ENCODE data around the gene PIGU.
"Not testable (repeated sequence)": the region's sequence is repeated elsewhere in the genome, so short reads cannot be mapped to it uniquely, and the experiment has no call there.

Gene PIGU

DNA sequence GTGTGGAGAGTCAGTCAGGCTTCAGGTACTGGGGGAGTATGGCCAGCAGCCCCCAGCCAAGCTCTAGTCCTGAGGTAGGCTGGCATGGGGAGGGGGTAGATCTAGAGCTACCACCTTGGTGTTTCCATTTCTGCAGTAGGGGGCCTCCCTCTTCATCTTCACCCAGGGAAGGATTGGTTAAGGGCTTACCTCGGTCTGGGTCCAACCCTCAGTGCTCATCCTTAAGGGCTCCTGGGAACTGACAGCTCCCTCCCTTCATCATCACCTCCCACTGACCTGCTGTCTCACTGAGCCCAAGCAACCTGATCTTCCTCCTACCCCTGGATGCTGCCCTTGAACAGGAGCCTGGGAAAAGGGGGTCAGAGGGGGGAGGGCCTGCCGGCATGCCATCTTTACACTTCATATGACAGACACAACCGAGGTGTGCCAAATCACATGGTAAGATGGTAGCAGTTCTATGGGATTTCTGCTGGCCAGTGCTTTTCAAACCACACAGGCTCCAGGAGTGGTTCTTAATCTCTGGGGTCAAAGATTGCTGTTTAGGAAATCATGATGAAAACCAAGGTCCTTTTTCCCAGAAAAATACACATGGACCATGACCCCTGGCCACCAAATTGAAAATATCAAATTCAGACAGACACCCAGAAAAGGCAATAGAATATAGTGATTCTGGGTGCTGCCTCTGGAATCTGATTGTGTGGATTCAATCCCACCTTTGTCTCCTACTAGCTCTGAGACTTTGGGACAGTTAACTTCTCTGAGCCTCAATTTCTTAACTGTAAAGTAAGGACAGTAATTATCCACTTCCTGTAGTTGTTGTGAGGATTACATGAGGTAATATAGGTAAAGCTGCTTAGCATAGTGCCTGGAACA is 30.3 kb upstream of the PIGU start:
- no peak for DNase-seq (ENCODE audit: low read depth)

DNA sequence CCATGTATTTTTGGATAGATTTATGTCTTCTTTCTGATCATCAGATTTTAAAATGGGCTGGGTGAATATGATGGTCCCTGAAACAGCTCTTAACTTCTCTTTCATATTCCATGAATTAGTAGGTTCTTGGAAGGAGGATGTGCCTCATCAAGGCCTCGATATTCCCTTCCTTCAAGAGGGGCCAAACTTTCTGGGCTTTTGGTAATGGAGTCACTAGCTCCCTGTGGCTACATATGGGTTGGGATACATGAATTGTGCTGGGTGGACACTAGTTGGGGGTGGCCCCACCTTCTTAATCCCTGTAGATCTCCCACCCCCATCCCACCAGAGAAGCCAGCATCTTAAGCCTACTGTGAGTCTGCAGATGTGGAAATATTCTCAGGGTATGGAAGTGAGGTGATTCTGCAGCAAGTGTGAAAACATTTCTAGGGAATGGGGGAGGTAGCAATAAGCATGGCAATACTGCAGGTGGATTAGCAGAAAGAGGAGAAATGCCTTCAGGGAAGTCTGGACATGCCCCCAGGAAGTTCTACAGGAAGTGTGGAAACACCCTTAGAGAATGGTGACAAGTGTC is 29.5 kb upstream of the PIGU start:
- DNase-seq (ENCODE audit: low read depth): no peak

DNA sequence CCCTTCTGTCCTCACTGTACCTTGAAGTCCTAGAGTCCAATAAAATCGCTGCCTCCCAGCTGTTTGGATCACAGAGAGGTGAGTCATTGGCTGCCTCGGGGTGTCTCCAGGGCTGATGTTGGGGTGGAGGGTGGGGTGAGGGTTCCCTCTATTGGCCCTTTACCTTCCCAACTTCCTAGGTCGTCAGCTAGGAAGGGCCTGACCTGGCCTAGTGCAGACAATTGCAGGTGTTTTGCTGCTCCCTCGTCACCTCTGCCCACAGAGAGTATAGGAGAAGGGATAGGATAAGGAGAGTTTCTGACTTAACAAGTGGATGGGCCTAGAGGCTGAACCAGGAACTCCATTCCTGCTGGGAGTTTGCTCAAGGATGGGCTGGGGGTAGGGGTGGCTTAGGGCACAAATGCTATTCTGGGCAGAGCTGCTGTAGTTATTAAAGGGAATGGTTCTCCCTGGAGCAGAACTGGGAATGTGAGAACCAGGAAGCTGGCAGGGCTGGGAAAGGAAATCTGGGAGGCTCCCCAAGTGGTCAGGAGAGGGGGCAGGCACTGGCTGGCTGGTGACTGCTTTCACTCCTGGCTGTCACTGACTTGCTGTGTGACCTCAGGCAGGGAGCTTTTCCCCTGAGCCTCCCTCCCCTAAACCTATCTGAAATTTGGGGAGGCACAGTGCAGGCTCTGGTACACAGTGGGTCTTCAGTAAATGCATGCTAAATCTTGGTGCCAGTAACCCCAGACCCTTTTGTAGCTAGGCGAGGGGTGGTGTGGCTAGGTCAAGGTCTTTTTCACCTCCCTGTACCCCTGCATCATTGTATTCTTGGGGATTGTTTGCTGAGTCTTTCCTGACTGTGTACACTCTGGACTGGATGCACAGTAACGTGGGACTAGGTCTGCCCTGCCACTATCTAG is 28.8 kb upstream of the PIGU start:
- DNase-seq (ENCODE audit: low read depth): no peak

DNA sequence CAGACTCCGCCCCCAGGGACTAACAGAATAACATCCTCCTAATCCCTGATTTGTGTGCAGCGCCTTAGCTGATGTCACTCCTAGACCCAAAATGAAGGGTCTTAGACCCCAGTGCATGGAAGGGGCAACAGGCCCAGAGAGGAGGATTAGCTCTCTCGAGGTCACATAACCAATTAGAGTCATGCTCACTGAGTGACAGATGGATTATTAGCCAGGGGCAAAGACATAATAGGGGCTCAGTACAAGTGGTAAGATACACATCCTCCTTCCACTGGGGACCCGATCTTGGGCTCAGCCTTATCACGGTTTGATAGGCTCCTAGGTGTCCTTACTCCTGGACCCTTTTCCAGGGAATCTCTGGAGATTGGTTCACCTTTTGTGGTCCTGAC is 28.1 kb upstream of the PIGU start:
- no peak for DNase-seq (ENCODE audit: low read depth)

DNA sequence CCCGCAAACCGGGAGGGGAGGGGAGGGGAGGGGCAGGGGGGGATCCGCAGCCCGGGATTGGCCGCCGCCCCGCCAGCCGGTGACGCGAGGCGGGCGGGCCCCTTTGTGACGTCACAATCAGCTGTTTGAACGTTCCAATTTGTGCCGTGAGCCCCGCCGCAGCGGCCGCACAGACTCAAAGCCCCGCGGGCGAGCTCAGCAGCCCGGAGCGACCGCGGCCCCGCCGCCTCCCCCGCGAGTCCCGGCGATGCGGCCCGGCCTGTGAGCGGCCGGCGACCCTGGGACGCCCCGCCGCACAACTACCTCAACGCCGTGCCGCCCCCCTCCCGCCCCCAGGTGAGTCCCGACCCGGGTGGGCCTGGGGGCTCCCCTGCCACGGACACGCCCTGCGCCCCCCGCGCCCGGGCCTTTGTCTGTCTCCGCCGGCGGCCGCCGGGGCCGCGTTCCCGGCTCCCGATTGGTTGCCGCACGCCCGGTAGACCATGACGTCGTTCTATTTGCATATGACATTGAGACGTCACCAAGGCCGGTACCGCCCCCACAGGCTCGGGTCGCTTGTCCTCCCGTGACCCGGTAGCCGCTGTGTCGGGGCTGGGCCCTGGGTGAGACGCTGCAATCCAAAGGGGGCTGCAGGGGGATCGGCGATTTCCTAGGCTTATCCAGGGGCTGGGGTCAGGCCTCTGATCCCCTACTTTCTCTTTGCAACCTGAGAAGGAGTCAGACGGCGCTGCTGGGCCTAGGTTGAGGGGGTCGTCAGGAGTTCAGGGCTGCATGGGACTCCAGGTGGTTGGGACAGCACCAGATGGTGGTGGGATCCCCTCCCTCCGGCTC is 27.5 kb upstream of the PIGU start, which contains the start of gene TP53INP2:
Gene TP53INP2, plus strand, starts transcription at position 168 of the 831 bp plus-strand sequence. CDS start 4,396 bp downstream, outside the sequence.
- DNase-seq (ENCODE audit: low read depth): peak; percentile 74

DNA sequence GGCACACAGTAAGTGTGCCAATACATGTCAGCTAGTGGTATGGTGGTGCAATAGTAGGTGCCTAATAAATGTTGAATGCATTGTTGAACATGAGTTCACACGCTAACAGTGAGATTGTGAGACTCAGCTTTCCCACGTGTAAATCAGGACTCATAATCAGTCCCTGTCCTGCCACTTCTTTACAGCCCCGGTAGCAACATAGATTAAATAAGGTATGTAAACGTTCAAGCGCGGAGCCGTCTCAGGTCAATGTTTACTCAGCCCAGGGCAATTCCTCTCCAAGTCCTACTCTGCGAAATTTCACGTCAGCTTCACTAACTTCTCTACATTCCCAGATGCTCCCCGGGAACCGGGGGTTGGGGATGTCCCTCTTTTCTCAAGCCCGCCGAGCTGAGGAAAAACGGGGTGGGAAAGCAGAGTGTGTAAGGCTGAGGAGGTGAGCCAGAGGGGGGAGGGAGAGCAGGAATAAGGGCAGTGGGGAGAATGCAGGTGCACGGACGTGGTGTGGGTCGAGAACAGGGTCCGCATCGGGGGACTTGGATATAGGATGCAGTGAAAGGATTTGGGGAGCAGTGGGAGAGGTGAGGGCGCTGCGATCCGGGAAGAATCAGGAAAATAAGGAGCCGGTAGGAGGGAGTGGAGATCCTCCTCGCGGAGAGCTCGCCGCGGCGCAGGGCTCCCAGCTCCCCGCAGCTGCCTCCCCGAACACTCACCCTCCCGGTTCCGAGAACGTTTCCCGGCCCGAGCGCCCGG is 26.7 kb upstream of the PIGU start:
- DNase-seq (ENCODE audit: low read depth): no peak

DNA sequence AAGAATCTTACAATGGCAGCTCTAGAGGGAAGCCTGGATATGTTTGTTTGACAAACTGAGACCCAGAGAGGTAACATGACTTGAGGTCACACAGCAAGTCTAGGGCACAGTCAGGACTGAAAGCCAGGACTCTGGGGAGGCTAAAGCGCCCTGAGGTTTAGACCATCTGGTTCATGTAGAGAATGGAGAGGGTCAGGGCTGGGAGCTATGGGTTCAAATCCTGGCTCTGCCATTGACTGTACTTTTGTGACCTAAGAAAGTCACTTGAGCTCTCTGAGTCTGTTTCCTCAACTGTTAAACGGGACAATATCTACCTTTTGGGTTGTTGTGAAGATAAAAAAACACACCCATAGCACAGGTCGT is 26.1 kb upstream of the PIGU start:
- DNase-seq (ENCODE audit: low read depth): no peak

DNA sequence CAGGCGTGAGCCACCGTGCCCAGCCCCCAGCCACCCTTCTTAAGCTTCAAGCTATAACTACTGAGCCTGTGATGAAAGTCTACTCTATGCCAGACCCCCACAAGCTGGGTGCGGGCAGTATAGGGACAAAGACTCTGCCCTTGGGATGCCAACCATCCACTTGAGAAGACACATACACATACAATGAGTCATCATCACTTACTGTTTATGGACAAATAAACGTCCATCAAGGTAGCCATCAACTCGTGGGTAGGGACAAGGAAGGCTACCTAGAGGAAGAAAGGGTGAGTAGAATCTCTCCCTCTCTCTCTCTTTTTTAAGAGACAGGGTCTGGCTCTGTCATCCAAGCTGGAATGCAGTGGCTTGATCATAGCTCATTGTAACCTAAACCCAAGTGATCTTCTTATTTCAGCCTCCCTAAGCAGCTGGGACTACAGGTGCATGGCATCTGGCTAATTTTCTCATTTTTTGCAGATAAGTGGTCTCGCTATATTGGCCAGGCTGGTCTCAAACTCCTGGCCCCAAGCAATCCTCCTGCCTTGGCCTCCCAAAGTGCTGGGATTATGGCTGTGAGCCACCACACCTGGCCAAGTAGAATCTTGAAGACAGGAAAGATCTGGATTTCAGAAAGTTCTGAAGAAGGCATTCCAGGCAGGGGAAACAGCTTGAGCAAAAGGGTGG is 24.7 kb upstream of the PIGU start:
- DNase-seq (ENCODE audit: low read depth): no peak

DNA sequence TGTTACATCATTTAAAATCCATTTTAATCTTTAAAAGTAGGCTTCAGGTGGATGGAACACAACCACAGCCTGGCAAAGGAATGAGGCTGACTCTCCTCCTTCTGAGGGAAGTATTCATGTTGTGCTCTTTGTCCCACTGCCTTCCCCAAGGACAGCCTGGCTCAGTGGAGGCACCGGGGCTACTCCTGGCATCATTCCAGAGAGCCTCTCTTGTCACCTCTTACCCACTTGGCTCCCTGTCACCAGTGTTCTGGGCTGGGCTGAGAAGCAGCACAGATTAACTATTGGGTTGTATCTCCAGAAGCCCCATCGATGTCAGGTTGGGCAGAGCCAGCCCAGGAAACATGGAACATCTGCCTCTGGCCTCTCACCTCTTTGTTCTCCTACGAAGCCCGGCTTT is 16.5 kb upstream of the PIGU start:
- DNase-seq (ENCODE audit: low read depth): no peak

DNA sequence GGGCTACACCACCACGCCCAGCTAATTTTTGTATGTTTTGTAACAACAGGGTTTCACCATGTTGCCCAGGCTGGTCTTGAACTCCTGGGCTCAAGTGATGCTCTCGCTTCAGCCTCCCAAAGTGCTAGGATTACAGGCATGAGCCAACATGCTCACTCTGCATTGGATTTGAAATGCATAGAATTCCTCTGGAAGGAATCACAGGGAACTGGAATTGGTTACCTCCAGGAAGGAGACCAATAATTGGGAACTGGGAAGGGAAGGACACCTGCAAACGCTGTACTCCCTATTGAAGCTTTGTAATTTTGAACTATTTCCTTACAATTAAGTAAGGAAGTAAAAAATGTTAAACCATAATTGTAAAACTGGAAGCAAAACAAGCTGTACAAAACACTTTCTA is 14.9 kb upstream of the PIGU start:
- no peak for DNase-seq (ENCODE audit: low read depth)

DNA sequence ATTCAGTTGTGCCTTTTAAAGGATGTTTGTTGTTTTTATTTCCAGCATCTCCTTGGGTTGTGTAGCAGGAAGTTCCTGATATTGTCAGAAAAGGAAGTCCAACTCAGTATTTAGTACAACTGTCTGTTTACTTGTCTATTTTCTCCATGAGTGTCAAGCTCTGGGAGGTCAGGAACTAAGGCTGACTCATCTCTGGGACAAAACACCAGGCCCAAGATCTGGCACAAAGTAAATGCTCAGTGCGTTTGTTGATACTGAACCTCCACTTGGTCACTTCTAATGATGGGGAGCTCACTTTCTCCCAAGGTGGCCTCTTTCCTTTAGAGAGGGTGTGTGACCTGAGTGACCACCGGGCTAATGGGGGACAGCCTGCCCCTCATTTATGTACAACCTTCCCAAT is 12.6 kb upstream of the PIGU start:
- no peak for DNase-seq (ENCODE audit: low read depth)

DNA sequence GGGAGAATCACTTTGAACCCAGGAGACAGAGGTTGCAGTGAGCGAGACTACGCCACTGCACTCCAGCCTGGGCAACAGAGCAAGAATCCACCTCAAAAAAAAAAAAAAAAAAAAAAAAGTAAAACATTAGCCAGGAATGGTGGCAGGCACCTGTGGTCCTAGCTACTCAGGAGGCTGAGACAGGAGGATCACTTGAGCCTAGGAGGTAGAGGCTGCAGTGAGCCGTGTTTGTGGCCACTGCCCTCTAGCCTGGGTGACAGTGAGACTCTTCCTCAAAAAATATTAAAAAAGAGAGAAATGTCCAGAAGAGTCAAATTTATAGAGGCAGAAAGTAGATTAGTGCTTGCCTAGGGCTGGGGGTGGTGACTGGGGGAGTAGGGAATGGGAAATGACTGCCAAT is 6.8 kb upstream of the PIGU start:
- no peak for DNase-seq (ENCODE audit: low read depth)

DNA sequence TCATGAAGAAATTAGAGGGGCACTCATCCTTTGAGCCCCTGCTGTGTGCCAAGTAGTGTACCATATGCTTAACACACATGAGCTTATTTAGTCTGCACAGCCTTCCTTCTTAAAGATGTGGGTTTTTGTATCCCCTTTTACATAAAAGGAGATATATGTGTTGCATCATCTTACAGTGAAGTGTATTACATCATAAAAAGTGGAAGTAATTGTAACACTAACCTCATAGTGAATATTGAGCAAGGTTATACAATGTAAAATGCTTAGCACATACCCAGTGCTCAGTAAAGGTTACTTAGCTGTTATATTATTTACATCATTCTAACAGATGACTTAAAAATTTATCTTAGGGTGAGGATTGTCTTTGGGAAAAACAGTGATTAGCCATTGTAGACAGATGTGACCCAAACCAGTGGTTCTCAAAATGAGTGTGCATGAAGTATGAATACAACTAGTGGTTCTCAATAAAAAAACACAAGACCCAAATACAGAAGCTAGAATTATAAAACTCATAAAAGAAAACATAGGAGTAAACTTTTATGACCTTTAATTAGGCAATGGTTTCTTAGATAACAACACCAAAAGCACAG is 3.8 kb upstream of the PIGU start:
- DNase-seq (ENCODE audit: low read depth): no peak

DNA sequence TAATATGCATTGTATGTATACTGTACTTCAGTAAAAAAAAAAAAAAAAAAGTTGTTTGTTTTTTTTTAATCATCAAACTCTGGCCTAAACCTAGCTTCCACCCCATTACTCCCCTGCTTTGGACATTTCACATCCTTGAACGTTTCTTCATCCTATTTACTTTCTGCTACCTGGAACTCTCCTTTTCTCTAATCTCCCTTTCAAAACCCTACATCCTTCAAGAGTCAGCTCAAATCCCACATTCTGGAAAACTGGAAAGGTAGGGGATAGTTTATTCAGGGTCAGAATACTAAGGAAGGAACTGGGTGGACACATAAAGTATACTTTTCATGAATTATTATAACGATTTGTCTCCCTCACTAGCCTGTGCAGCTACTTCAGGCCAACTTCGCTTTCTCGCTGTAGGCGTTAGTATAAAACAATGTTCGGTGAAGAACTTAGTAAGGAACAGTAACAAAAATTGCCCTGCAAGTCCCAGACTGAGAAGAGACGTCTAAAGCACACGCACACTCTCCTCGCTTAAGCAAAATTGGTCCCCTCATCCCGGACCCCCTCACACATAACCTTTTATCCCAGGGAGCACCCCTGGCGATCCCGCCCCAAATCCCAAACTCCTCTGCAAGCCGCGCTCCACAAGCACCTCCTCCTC is 775 bp downstream of the PIGU start:
- DNase-seq (ENCODE audit: low read depth): no peak

DNA sequence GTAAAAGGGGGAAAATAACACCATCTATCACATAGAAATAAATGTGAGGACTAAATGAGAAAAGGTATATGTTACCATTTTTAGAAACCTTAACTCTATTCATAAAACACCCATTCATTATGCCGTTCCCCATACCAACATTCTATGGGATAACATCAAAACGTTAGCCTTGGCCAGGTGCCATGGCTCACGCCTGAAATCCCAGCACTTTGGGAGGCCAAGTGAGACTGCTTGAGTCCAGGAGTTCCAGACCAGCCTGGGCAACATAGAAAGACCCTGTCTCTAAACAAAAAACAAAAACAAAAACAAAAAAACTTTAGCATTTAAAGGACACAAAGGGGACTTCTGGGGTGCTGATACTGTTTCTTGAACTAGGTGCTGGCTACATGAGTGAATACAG is 1.3 kb downstream of the PIGU start:
- DNase-seq (ENCODE audit: low read depth): no peak

DNA sequence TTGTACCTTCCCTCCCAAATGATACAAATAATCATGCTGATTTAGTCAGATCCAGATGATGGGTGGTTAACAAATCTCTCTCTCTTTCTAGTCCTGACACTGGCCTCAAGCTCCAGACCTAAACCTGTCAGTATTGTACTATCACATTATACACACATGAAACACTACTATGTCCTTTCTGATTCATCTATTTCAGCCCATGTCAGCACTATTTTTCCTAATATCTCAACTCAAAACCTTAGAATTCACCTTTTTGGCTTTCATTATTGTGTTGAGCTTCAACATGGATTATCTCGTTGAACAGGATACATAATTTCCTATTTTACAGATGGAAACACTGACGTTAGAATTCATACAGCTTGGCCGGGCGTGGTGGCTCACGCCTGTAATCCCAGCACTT is 3.5 kb downstream of the PIGU start:
- no peak for DNase-seq (ENCODE audit: low read depth)

DNA sequence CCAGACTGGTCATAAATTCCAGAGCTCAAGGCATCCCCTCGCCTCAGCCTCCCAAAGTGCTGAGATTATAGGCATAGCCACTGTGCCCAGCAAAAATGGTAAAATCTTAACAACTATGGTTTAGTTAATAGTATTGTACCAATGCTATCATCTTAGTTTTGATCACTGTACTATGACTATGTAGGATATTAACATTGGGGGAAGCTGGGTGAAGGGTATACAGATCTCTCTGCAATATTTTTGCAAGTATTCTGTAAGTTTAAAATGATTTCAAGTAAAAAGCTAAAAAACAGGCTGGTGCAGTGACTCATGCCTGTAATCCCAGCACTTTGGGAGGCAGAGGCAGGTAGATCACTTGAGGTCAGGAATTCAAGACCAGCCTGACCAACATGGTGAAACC is 7.8 kb downstream of the PIGU start:
- DNase-seq (ENCODE audit: low read depth): no peak

DNA sequence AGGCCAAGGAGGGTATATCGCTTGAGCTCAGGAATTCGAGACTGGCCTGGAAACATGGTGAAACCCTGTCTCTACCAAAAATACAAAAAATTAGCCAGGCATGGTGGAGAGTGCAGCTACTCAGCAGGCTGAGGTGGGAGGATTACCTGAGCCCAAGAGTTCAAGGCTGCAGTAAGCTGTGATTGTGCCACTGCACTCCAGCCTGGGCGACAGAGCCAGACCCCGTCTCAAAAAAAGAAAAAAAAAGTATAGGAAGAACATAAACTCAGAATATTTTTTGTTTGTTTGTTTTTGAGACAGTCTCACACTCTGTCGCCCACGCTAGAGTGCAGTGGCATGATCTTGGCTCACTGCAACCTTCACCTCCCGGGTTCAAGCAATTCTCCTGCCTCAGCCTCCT is 12.1 kb downstream of the PIGU start:
- not testable (repeated sequence) for DNase-seq (ENCODE audit: low read depth)

DNA sequence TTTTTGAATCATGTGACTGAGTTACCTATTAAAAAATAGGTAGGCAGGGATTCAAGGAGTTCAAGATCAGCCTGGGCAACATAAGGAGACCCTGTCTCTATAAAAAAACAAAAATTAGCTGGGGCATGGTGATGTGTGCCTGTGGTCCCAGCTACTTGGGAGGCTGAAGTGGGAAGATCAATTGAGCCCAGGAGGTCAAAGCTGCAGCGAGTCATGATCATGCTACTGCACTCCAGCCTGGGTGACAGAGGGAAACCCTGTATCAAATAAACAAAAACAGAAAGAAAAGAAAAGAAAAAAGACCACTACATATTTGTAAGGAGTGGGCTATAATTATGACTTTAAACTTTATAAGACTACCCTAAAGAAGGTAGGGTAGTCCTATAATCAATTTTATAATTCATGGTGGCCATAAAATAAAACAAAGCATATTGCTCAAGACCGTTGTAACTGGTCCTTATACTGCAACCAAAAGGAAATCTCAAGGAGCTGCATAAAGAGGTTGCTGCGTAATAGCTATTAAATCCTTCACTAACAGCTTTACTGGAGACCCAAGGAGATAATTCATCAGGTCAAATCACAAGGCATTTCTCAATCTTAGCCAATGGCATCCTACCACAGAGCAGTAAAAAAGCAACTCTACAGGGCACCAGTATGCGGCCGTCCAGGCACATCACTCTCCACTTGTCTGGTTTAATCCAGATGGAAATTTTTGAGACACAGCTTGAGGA is 13.5 kb downstream of the PIGU start:
- DNase-seq (ENCODE audit: low read depth): no peak

All from stimulated activated CD8-positive, alpha-beta memory T cell treated with anti-CD3 and anti-CD28 coated beads, Interleukin-12 subunit alpha, Interleukin-12 subunit beta, amount 100 ng/mL, for 4 hours (primary cell).